ENCODE data around the gene TUBB3. TPM values are rescaled to one million over a fixed set of nuclear protein-coding genes. Genes with fewer than 3 reads are reported as not detected.

The TUBB3 gene
- total RNA-seq, 1 donor from 2014 or later = 2.1 TPM

GRCh38 chr16:89936981-89937380 lies 13.8 kb downstream of the TUBB3 start:
- Histone ChIP-seq H3K36me3 (no peaks in the 10 kb centered on the region), H3K9me3 (replicated peaks) (no peaks in the 10 kb centered on the region), H3K27ac (replicated peaks) (no peak overlapping the region), H3K4me3 (no peak overlapping the region), H3K4me1 (no peaks in the 10 kb centered on the region), H3K27me3 (ENCODE audit: low read depth) (peaks cover 6% of the 10 kb centered on the region)
- no peak for DNase-seq
- intact Hi-C loops (cut with micrococcal nuclease) = no loop called here
- TF ChIP-seq, protein P1, sequence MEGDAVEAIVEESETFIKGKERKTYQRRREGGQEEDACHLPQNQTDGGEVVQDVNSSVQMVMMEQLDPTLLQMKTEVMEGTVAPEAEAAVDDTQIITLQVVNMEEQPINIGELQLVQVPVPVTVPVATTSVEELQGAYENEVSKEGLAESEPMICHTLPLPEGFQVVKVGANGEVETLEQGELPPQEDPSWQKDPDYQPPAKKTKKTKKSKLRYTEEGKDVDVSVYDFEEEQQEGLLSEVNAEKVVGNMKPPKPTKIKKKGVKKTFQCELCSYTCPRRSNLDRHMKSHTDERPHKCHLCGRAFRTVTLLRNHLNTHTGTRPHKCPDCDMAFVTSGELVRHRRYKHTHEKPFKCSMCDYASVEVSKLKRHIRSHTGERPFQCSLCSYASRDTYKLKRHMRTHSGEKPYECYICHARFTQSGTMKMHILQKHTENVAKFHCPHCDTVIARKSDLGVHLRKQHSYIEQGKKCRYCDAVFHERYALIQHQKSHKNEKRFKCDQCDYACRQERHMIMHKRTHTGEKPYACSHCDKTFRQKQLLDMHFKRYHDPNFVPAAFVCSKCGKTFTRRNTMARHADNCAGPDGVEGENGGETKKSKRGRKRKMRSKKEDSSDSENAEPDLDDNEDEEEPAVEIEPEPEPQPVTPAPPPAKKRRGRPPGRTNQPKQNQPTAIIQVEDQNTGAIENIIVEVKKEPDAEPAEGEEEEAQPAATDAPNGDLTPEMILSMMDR (IDR thresholded peaks at IDR 0.05; ENCODE audit: borderline replicate concordance) = no peak

- TF ChIP-seq, protein P1 (IDR thresholded peaks at IDR 0.05; ENCODE audit: borderline replicate concordance) = no peak
- H3K27me3 ChIP-seq (ENCODE audit: low read depth) = peaks cover 6% of the 10 kb centered on the region
- intact Hi-C loops (cut with micrococcal nuclease) = no loop called here
- no peaks in the 10 kb centered on the region for H3K36me3 ChIP-seq
- H3K4me3 ChIP-seq = no peak overlapping the region
- no peak overlapping the region for H3K27ac ChIP-seq (replicated peaks)
- no peak for DNase-seq
- H3K9me3 ChIP-seq (replicated peaks) = no peaks in the 10 kb centered on the region
- H3K4me1 ChIP-seq = no peaks in the 10 kb centered on the region
These were observed 15.2 kb downstream of the TUBB3 start for GRCh38 chr16:89938175-89938885.

GRCh38 chr16:89944773-89945172 lies 21.6 kb downstream of the TUBB3 start:
- no peaks in the 10 kb centered on the region for H3K36me3 ChIP-seq
- intact Hi-C loops (cut with micrococcal nuclease) = no loop called here
- peaks cover 21% of the 10 kb centered on the region for H3K27me3 ChIP-seq (ENCODE audit: low read depth)
- TF ChIP-seq, protein P1 (IDR thresholded peaks at IDR 0.05; ENCODE audit: borderline replicate concordance) = no peak
- H3K27ac ChIP-seq (replicated peaks) = no peak overlapping the region
- no peak for DNase-seq
- H3K9me3 ChIP-seq (replicated peaks) = no peaks in the 10 kb centered on the region
- H3K4me1 ChIP-seq = peaks cover 18% of the 10 kb centered on the region
- H3K4me3 ChIP-seq = no peak overlapping the region

- Histone ChIP-seq H3K4me3 (no peak overlapping the region), H3K4me1 (peaks cover 21% of the 10 kb centered on the region), H3K36me3 (no peaks in the 10 kb centered on the region), H3K9me3 (replicated peaks) (no peaks in the 10 kb centered on the region), H3K27ac (replicated peaks) (no peak overlapping the region), H3K27me3 (ENCODE audit: low read depth) (peaks cover 21% of the 10 kb centered on the region)
- TF ChIP-seq, protein P1 (IDR thresholded peaks at IDR 0.05; ENCODE audit: borderline replicate concordance) = no peak
- intact Hi-C loops (cut with micrococcal nuclease) = no loop called here
- DNase-seq = no peak
These were observed 22.5 kb downstream of the TUBB3 start for GRCh38 chr16:89945654-89946053.

GRCh38 chr16:89946515-89946914 lies 23.4 kb downstream of the TUBB3 start:
- intact Hi-C loops (cut with micrococcal nuclease) = no loop called here

More at GRCh38 chr16:89946515-89946914, 23.4 kb downstream of the TUBB3 start:
- no peak for DNase-seq
- H3K36me3 ChIP-seq = no peaks in the 10 kb centered on the region
- TF ChIP-seq, protein P1 (IDR thresholded peaks at IDR 0.05; ENCODE audit: borderline replicate concordance) = no peak
- H3K9me3 ChIP-seq (replicated peaks) = no peaks in the 10 kb centered on the region
- H3K27ac ChIP-seq (replicated peaks) = no peak overlapping the region
- peaks cover 21% of the 10 kb centered on the region for H3K27me3 ChIP-seq (ENCODE audit: low read depth)
- peaks cover 21% of the 10 kb centered on the region for H3K4me1 ChIP-seq
- no peak overlapping the region for H3K4me3 ChIP-seq
